H9 (cell line): ENCODE measurements around the gene PLA2G5. TPM values are rescaled to one million over a fixed set of nuclear protein-coding genes. Genes with fewer than 3 reads are reported as not detected.

Experiments used
- DNase-seq: peaks from one replicate; pipeline ENCODE4 v3.0.0-alpha.2; 2017
- H2AFZ ChIP-seq: one replicate; pipeline ENCODE4 v1.6.1; 2013; ENCODE audit warnings: mild to moderate bottlenecking, low read length, control low read depth, moderate library complexity
- H2AK5ac ChIP-seq: 2 replicates; pipeline ENCODE4 v1.6.1; 2013; ENCODE audit warnings: low read length, control low read depth, mixed read lengths; ENCODE audit not compliant: insufficient read length
- H2BK120ac ChIP-seq: one replicate; pipeline ENCODE4 v1.6.1; 2013; ENCODE audit warnings: low read depth, mild to moderate bottlenecking, low read length, control low read depth, inconsistent platforms; ENCODE audit not compliant: poor library complexity, severe bottlenecking
- H2BK12ac ChIP-seq: 2 replicates; pipeline ENCODE4 v1.6.1; 2013; ENCODE audit warnings: low read length, control low read depth, mixed read lengths, low read depth; ENCODE audit not compliant: insufficient read length
- H2BK15ac ChIP-seq: 2 replicates; pipeline ENCODE4 v1.6.1; 2013; ENCODE audit warnings: low read depth, low read length, control low read depth
- H2BK20ac ChIP-seq: one replicate; pipeline ENCODE4 v1.6.1; 2013; ENCODE audit warnings: low read depth, mild to moderate bottlenecking, low read length, control low read depth, inconsistent platforms; ENCODE audit not compliant: poor library complexity, severe bottlenecking
- H2BK5ac ChIP-seq: 2 replicates; pipeline ENCODE4 v1.6.1; 2013; ENCODE audit warnings: low read length, control low read depth, mixed read lengths; ENCODE audit not compliant: insufficient read length
- H3K14ac ChIP-seq: 2 replicates; pipeline ENCODE4 v1.6.1; 2013; ENCODE audit warnings: low read length, control low read depth; ENCODE audit not compliant: insufficient read depth
- H3K18ac ChIP-seq: 2 replicates; pipeline ENCODE4 v1.6.1; 2013; ENCODE audit warnings: low read depth, mild to moderate bottlenecking, mixed read lengths, low read length, control low read depth; ENCODE audit not compliant: insufficient read length
- H3K23ac ChIP-seq: 2 replicates; pipeline ENCODE4 v1.6.1; 2013; ENCODE audit warnings: low read length, control low read depth, mixed read lengths, low read depth; ENCODE audit not compliant: insufficient read length
- H3K23me2 ChIP-seq: 2 replicates; pipeline ENCODE4 v1.6.1; 2013; ENCODE audit warnings: low read depth, mild to moderate bottlenecking, mixed read lengths, low read length, control low read depth; ENCODE audit not compliant: insufficient read length, poor library complexity, severe bottlenecking
- H3K27ac ChIP-seq: 2 replicates; pipeline ENCODE4 v1.5.1; 2013; ENCODE audit warnings: low read length, control low read depth, mixed read lengths, low read depth; ENCODE audit not compliant: insufficient read length
- H3K27me3 ChIP-seq: 2 replicates; pipeline ENCODE4 v1.6.1; 2013; ENCODE audit warnings: low read length, control low read depth, inconsistent platforms; ENCODE audit not compliant: insufficient read depth
- H3K4ac ChIP-seq: 2 replicates; pipeline ENCODE4 v1.6.1; 2013; ENCODE audit warnings: low read depth, mild to moderate bottlenecking, control low read depth, inconsistent platforms, low read length, moderate library complexity
- H3K4me1 ChIP-seq: 2 replicates; pipeline ENCODE4 v1.6.1; 2013; ENCODE audit warnings: low read length, control low read depth, inconsistent platforms; ENCODE audit not compliant: insufficient read depth
- H3K4me2 ChIP-seq: 2 replicates; pipeline ENCODE4 v1.6.1; 2013; ENCODE audit warnings: low read length, control low read depth, mixed read lengths; ENCODE audit not compliant: insufficient read length, insufficient read depth
- H3K56ac ChIP-seq: 2 replicates; pipeline ENCODE4 v1.6.1; 2013; ENCODE audit warnings: low read depth, mild to moderate bottlenecking, mixed read lengths, low read length, control low read depth; ENCODE audit not compliant: insufficient read length
- H3K79me1 ChIP-seq: 2 replicates; pipeline ENCODE4 v1.6.1; 2013; ENCODE audit warnings: low read depth, mild to moderate bottlenecking, moderate library complexity, low read length, control low read depth, inconsistent platforms; ENCODE audit not compliant: insufficient read depth, poor library complexity, severe bottlenecking
- H3K79me2 ChIP-seq: 2 replicates; pipeline ENCODE4 v1.6.1; 2013; ENCODE audit warnings: low read length, control low read depth, inconsistent platforms; ENCODE audit not compliant: insufficient read depth
- H3K9ac ChIP-seq: 2 replicates; pipeline ENCODE4 v1.6.1; 2013; ENCODE audit warnings: low read length, control low read depth, mixed read lengths; ENCODE audit not compliant: insufficient read length; ENCODE audit errors: extremely low read depth
- H3K9me3 ChIP-seq: one replicate; pipeline ENCODE4 v1.6.1; 2013; ENCODE audit warnings: low read depth, low read length, inconsistent platforms; ENCODE audit not compliant: control insufficient read depth
- H3T11ph ChIP-seq: one replicate; pipeline ENCODE4 v1.6.1; 2013; ENCODE audit warnings: mild to moderate bottlenecking, low read length, control low read depth, inconsistent platforms
- H4K20me1 ChIP-seq: one replicate; pipeline ENCODE4 v1.6.1; 2013; ENCODE audit not compliant: control insufficient read depth, insufficient read length, insufficient read depth
- H4K5ac ChIP-seq: 2 replicates; pipeline ENCODE4 v1.6.1; 2013; ENCODE audit warnings: low read depth, mild to moderate bottlenecking, mixed read lengths, low read length, control low read depth; ENCODE audit not compliant: insufficient read length
- H4K8ac ChIP-seq: replicated peaks from 2 replicates; pipeline ENCODE4 v1.6.1; 2013; ENCODE audit warnings: low read length, control low read depth, mixed read lengths, low read depth; ENCODE audit not compliant: insufficient read length
- H4K91ac ChIP-seq: 2 replicates; pipeline ENCODE4 v1.6.1; 2013; ENCODE audit warnings: low read depth, mild to moderate bottlenecking, moderate library complexity, mixed read lengths, low read length, control low read depth; ENCODE audit not compliant: insufficient read length
- H3K27ac Mint-ChIP-seq, 3 experiments: 2 replicates in 2 of 3; 3 replicates in 1 of 3; pipeline ENCODE4 v1.8.0; 2020 to 2021; ENCODE audit warnings: mixed read lengths in 3 of 3, mild to moderate bottlenecking in 1 of 3, moderate library complexity in 1 of 3
- H3K27me3 Mint-ChIP-seq: 2 replicates; pipeline ENCODE4 v1.8.0; 2021; ENCODE audit warnings: low read depth, mild to moderate bottlenecking, moderate library complexity, mixed read lengths
- H3K36me3 Mint-ChIP-seq, 3 experiments: 2 replicates in 2 of 3; 3 replicates in 1 of 3; pipeline ENCODE4 v1.8.0; 2020 to 2021; ENCODE audit warnings: low read depth in 3 of 3, mixed read lengths in 3 of 3; ENCODE audit not compliant: insufficient read depth in 1 of 3
- H3K4me1 Mint-ChIP-seq, 2 experiments: 2 replicates each; pipeline ENCODE4 v1.8.0; 2020; ENCODE audit warnings: mixed read lengths in 2 of 2
- H3K4me3 Mint-ChIP-seq, 2 experiments: 2 replicates in 1 of 2; 3 replicates in 1 of 2; pipeline ENCODE4 v1.8.0; 2020 to 2021; ENCODE audit warnings: mild to moderate bottlenecking in 2 of 2, mixed read lengths in 2 of 2, moderate library complexity in 1 of 2
- H3K9me3 Mint-ChIP-seq, 2 experiments: 2 replicates in 1 of 2; 3 replicates in 1 of 2; pipeline ENCODE4 v1.8.0; 2020; ENCODE audit warnings: mild to moderate bottlenecking in 2 of 2, mixed read lengths in 2 of 2, moderate library complexity in 1 of 2
- WGBS: extraction: QIAGEN DNeasy Blood & Tissue Kit; methylation state at CpG from one replicate; pipeline ENCODE4 v1.1.7; 2013; ENCODE audit warnings: missing lambda C conversion rate, low lambda C conversion rate, mixed read lengths; ENCODE audit not compliant: insufficient read length; ENCODE audit errors: extremely low coverage; 5-methylcytosine and 5-hydroxymethylcytosine counted together
- total RNA-seq: library from RNA; stranded (reverse); gene quantifications from 2 replicates; pipeline ENCODE4 v1.2.1, GENCODE V29; 2021
- TF ChIP-seq, protein P1 (sequence below): fragments of 200-600 bp; sonication (generic); conservative IDR thresholded peaks from 3 replicates; pipeline ENCODE4 v1.8.0; 2021; ENCODE audit warnings: antibody characterized with exemption, mild to moderate bottlenecking

The PLA2G5 gene
- total RNA-seq, 1 experiment from 2014 or later: not detected

DNA sequence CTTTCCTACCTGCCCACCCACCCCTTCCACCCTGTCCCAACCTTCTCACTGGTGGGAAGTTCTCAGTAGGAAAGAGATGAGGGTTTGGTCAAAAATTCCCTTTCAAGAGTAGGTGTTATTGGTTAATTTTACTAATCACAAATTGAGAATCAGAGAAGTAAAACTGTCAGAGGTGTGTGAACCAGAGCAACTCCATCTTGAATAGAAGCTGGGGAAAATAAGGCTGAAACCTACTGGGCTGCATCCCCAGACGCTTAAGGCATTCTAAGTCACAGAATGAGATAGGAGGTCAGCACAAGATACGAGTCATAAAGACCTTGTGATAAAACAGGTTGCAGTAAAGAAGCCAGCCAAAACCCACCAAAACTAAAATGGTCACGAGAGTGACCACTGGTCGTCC is 37.8 kb downstream of the PLA2G5 start:
- Mint-ChIP-seq H3K27me3 (peaks cover 3% of the 10 kb centered on the region; the same call in 1 of the 2 replicates), H3K36me3 (peaks cover 0 to 1% (median 0%) of the 10 kb centered on the region in 3 experiments; a peak in 2 of 7 replicates), H3K4me1 (peaks cover 11% of the 10 kb centered on the region in 2 experiments), H3K27ac (no peak overlapping the region), H3K9me3 (peaks cover 9 to 14% of the 10 kb centered on the region in 2 experiments), H3K4me3 (no peak overlapping the region)
- no peak overlapping the region for H2BK12ac ChIP-seq
- no peak overlapping the region for H2BK20ac ChIP-seq
- H3K14ac ChIP-seq: no peak overlapping the region
- H3K79me2 ChIP-seq: no peaks in the 10 kb centered on the region
- TF ChIP-seq, protein P1, sequence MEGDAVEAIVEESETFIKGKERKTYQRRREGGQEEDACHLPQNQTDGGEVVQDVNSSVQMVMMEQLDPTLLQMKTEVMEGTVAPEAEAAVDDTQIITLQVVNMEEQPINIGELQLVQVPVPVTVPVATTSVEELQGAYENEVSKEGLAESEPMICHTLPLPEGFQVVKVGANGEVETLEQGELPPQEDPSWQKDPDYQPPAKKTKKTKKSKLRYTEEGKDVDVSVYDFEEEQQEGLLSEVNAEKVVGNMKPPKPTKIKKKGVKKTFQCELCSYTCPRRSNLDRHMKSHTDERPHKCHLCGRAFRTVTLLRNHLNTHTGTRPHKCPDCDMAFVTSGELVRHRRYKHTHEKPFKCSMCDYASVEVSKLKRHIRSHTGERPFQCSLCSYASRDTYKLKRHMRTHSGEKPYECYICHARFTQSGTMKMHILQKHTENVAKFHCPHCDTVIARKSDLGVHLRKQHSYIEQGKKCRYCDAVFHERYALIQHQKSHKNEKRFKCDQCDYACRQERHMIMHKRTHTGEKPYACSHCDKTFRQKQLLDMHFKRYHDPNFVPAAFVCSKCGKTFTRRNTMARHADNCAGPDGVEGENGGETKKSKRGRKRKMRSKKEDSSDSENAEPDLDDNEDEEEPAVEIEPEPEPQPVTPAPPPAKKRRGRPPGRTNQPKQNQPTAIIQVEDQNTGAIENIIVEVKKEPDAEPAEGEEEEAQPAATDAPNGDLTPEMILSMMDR: no peak
- no peak overlapping the region for H3K56ac ChIP-seq
- H2AFZ ChIP-seq: no peak overlapping the region
- no peak overlapping the region for H3K18ac ChIP-seq
- H3T11ph ChIP-seq: no peak overlapping the region
- H3K27ac ChIP-seq: no peak overlapping the region
- H2BK15ac ChIP-seq: no peak overlapping the region
- H4K8ac ChIP-seq: no peak overlapping the region
- H3K27me3 ChIP-seq: no peaks in the 10 kb centered on the region
- WGBS: no CpG with 5 or more reads among the region's 4 CpGs
- H3K23ac ChIP-seq: no peak overlapping the region
- H3K4ac ChIP-seq: no peak overlapping the region
- H3K4me2 ChIP-seq: no peak overlapping the region
- H4K5ac ChIP-seq: no peak overlapping the region
- no peak for DNase-seq
- H3K23me2 ChIP-seq: peaks cover 2% of the 10 kb centered on the region
- H2AK5ac ChIP-seq: no peak overlapping the region
- H3K79me1 ChIP-seq: no peaks in the 10 kb centered on the region
- H2BK120ac ChIP-seq: no peak overlapping the region
- H4K20me1 ChIP-seq: no peaks in the 10 kb centered on the region
- no peak overlapping the region for H2BK5ac ChIP-seq
- peaks cover 2% of the 10 kb centered on the region; the same call in 1 of the 2 replicates for H3K4me1 ChIP-seq
- no peak overlapping the region for H3K9ac ChIP-seq
- no peak overlapping the region for H4K91ac ChIP-seq
- no peaks in the 10 kb centered on the region for H3K9me3 ChIP-seq
